Kidney tubule cell (primary cell): Measurements from ENCODE around the gene CEP131.
A peak's percentile ranks its signal among the peaks of the same experiment; 100 is the strongest.
"Not testable (repeated sequence)": the region's sequence is repeated elsewhere in the genome, so short reads cannot be mapped to it uniquely, and the experiment has no call there.

ENCODE experiments used
- DNase-seq: peaks from one replicate; pipeline ENCODE4 v3.0.0-alpha.2; 2018; ENCODE audit warnings: low spot score

The CEP131 gene

GRCh38 chr17:81238815-81239713 is 16.3 kb upstream of the CEP131 start, which contains the start of the genes NDUFAF8 and TEPSIN:
Gene NDUFAF8, plus strand, starts transcription at chr17:81239318. Its CDS starts 46 bp downstream, at chr17:81239364.
Gene TEPSIN, minus strand, starts transcription at chr17:81239055. Its CDS starts 22 bp downstream, at chr17:81239033.
- peak; percentile 100 for DNase-seq

GRCh38 chr17:81238490-81238814 is 15.7 kb upstream of the CEP131 start:
- no peak for DNase-seq

GRCh38 chr17:81237591-81238489 is 15.1 kb upstream of the CEP131 start:
- peak; percentile 28 for DNase-seq

- DNase-seq = no peak
These were observed 14.0 kb upstream of the CEP131 start for GRCh38 chr17:81236784-81237183.

- no peak for DNase-seq
These were observed 13.3 kb upstream of the CEP131 start for GRCh38 chr17:81235822-81236740.

- no peak for DNase-seq
These were observed 12.4 kb upstream of the CEP131 start for GRCh38 chr17:81234940-81235821.

GRCh38 chr17:81234506-81234855 is 11.7 kb upstream of the CEP131 start:
- no peak for DNase-seq

GRCh38 chr17:81233811-81234505 is 11.2 kb upstream of the CEP131 start:
- DNase-seq = no peak

- DNase-seq = no peak
These were observed 10.6 kb upstream of the CEP131 start for GRCh38 chr17:81233316-81233715.

- no peak for DNase-seq
These were observed 10.0 kb upstream of the CEP131 start for GRCh38 chr17:81232616-81233241.

- no peak for DNase-seq
These were observed 9.2 kb upstream of the CEP131 start for GRCh38 chr17:81231766-81232581.

- no peak for DNase-seq
These were observed 8.4 kb upstream of the CEP131 start for GRCh38 chr17:81231121-81231645.

- no peak for DNase-seq
These were observed 7.5 kb upstream of the CEP131 start for GRCh38 chr17:81230043-81230820.

- DNase-seq = no peak
These were observed 6.8 kb upstream of the CEP131 start for GRCh38 chr17:81229666-81229920.

- no peak for DNase-seq
These were observed 6.3 kb upstream of the CEP131 start for GRCh38 chr17:81228834-81229665.

GRCh38 chr17:81228420-81228819 is 5.7 kb upstream of the CEP131 start:
- no peak for DNase-seq

- not testable (repeated sequence) for DNase-seq
These were observed 4.9 kb upstream of the CEP131 start for GRCh38 chr17:81227630-81228029.
